ENCODE results near the gene FKBP1B. TPM values are rescaled to one million over a fixed set of nuclear protein-coding genes. Genes with fewer than 3 reads are reported as not detected.
"Not testable (repeated sequence)": the region's sequence is repeated elsewhere in the genome, so short reads cannot be mapped to it uniquely, and the experiment has no call there.

FKBP1B gene
- total and polyA plus RNA-seq, 7 experiments from 2014 or later = 2.7 TPM; not detected in 6

GRCh38 chr2:24011250-24012104, 38.1 kb upstream of the FKBP1B start:
- Mint-ChIP-seq H3K4me1 (peaks cover 0 to 10% (median 3%) of the 10 kb centered on the region in 7 donors), H3K9me3 (no peaks in the 10 kb centered on the region), H3K27ac (no peak overlapping the region), H3K4me3 (peak overlapping the region in 1 of 10 donors; percentile 33), H3K27me3 (peaks cover 32 to 48% (median 38%) of the 10 kb centered on the region in 5 donors), H3K36me3 (peaks cover 0 to 8% (median 0%) of the 10 kb centered on the region in 5 donors)
- DNase-seq (no peak), ATAC-seq (peak; percentile 49)
- Histone ChIP-seq H3K4me1 (ENCODE audit: control insufficient read depth in 2 of 2, insufficient read depth in 2 of 2, low read length in 2 of 2) (no peaks in the 10 kb centered on the region), H3K36me3 (ENCODE audit: control insufficient read depth in 2 of 3, insufficient read depth in 3 of 3, low read length in 3 of 3) (no peaks in the 10 kb centered on the region), H3K4me3 (ENCODE audit: low read length) (no peak overlapping the region), H3K9me3 (ENCODE audit: control insufficient read depth in 2 of 3, low read length in 3 of 3) (no peaks in the 10 kb centered on the region), H3K27ac (ENCODE audit: low read depth, low read length) (no peak overlapping the region), H3K27me3 (ENCODE audit: control insufficient read depth in 2 of 2, insufficient read depth in 2 of 2, low read length in 2 of 2) (peaks cover 0 to 9% of the 10 kb centered on the region in 2 donors)
- POLR2A ChIA-PET = no interaction called here
- intact Hi-C loops (cut with micrococcal nuclease) = no loop called here
- CTCF ChIA-PET = no interaction called here

- ChIA-PET POLR2A (interaction anchor here (1.2 kb wide), 1 partner anchor 13 kb away, joined by 3 read pairs; no protein-coding TSS in a partner anchor), CTCF (no interaction called here)
- H3K27me3 ChIP-seq (ENCODE audit: control insufficient read depth in 2 of 2, insufficient read depth in 2 of 2, low read length in 2 of 2) = peaks cover 0 to 9% of the 10 kb centered on the region in 2 donors
- Mint-ChIP-seq H3K36me3 (peaks cover 0 to 8% (median 0%) of the 10 kb centered on the region in 5 donors), H3K27ac (no peak overlapping the region), H3K4me3 (no peak overlapping the region), H3K4me1 (peaks cover 0 to 10% (median 3%) of the 10 kb centered on the region in 7 donors), H3K27me3 (peaks cover 32 to 47% (median 38%) of the 10 kb centered on the region in 5 donors), H3K9me3 (no peaks in the 10 kb centered on the region)
- ATAC-seq (no peak), DNase-seq (no peak)
- intact Hi-C loops (cut with micrococcal nuclease) = no loop called here
- H3K36me3 ChIP-seq (ENCODE audit: control insufficient read depth in 2 of 3, insufficient read depth in 3 of 3, low read length in 3 of 3) = no peaks in the 10 kb centered on the region
- H3K4me3 ChIP-seq (ENCODE audit: low read length) = no peak overlapping the region
- H3K4me1 ChIP-seq (ENCODE audit: control insufficient read depth in 2 of 2, insufficient read depth in 2 of 2, low read length in 2 of 2) = no peaks in the 10 kb centered on the region
- H3K27ac ChIP-seq (ENCODE audit: low read depth, low read length) = no peak overlapping the region
- no peaks in the 10 kb centered on the region for H3K9me3 ChIP-seq (ENCODE audit: control insufficient read depth in 2 of 3, low read length in 3 of 3)
Measured at GRCh38 chr2:24012521-24013188, 36.9 kb upstream of the FKBP1B start.

DNA sequence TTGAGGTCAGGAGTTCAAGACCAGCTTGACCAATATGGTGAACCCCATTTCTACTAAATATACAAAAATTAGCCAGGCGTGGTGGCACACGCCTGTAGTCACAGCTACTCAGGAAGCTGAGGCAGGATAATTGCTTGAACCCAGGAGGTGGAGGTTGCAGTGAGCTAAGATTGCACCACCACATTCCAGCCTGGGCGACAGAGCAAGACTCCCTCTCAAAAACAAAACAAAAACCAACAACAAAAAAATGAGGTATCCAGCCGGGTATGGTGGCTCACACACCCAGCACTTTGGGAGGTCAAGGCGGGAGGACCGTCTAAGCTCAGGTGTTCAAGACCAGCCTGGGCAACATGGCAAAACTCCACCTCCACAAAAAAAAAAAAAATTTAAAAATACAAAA, 34.6 kb upstream of the FKBP1B start:
- ATAC-seq; H3K27ac ChIP-seq (ENCODE audit: low read depth, low read length); H3K9me3 ChIP-seq (ENCODE audit: control insufficient read depth in 2 of 3, low read length in 3 of 3); DNase-seq; H3K36me3 ChIP-seq (ENCODE audit: control insufficient read depth in 2 of 3, insufficient read depth in 3 of 3, low read length in 3 of 3); H3K9me3 Mint-ChIP-seq; H3K27ac Mint-ChIP-seq; H3K4me3 ChIP-seq (ENCODE audit: low read length); intact Hi-C loops (cut with micrococcal nuclease); H3K27me3 ChIP-seq (ENCODE audit: control insufficient read depth in 2 of 2, insufficient read depth in 2 of 2, low read length in 2 of 2); H3K36me3 Mint-ChIP-seq; H3K4me3 Mint-ChIP-seq; H3K4me1 ChIP-seq (ENCODE audit: control insufficient read depth in 2 of 2, insufficient read depth in 2 of 2, low read length in 2 of 2); POLR2A ChIA-PET; H3K4me1 Mint-ChIP-seq: not testable (repeated sequence)
- CTCF ChIA-PET = interaction anchor here (0.7 kb wide), 1 partner anchor 336 kb away, joined by 3 read pairs; no protein-coding TSS in a partner anchor
- H3K27me3 Mint-ChIP-seq = peaks cover 21 to 31% (median 26%) of the 10 kb centered on the region in 5 donors

DNA sequence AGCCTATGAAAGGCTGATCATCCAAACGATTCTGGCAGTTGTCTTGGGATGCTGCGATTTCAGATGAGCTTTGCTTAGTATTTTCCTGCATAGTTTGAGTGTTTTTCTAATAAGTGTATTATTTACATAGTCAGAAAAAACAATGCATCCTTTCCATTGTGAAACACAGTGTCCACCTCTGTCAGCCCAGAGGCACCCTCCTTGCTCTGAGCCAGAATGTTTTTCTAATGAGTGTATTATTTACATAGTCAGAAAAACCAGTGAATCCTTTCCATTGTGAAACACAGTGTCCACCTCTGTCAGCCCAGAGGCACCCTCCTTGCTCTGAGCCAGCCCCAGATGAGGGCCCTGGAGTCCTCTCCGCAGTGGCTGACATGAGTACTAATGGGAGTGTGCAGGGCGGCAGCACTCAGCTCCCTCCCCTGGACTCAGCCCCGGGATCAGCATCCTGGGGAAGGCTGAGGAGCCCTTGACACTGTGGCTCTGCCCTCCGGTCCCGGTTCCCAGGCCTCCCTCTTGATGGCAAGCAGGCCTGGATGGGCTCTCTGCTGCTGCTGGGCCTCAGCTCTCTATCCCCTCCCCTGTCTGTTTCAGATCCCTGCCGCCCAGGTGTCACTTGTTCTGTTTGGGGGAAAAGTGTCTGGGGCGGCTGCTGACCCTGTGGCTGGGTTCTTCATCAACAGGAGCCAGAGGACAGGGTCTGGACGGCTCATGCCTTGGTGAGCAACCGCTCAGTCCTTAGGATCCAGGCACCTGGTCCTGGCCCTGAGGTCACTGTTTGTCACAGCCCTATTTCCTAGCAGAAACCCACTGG, 33.8 kb upstream of the FKBP1B start:
- Mint-ChIP-seq H3K4me3 (no peak overlapping the region), H3K9me3 (no peaks in the 10 kb centered on the region), H3K36me3 (peaks cover 0 to 8% (median 0%) of the 10 kb centered on the region in 5 donors), H3K27me3 (peaks cover 21 to 29% (median 26%) of the 10 kb centered on the region in 5 donors), H3K4me1 (peaks cover 0 to 6% (median 3%) of the 10 kb centered on the region in 7 donors), H3K27ac (no peak overlapping the region)
- Histone ChIP-seq H3K27me3 (ENCODE audit: control insufficient read depth in 2 of 2, insufficient read depth in 2 of 2, low read length in 2 of 2) (peaks cover 0 to 2% of the 10 kb centered on the region in 2 donors), H3K4me1 (ENCODE audit: control insufficient read depth in 2 of 2, insufficient read depth in 2 of 2, low read length in 2 of 2) (no peaks in the 10 kb centered on the region), H3K4me3 (ENCODE audit: low read length) (no peak overlapping the region), H3K9me3 (ENCODE audit: control insufficient read depth in 2 of 3, low read length in 3 of 3) (no peaks in the 10 kb centered on the region), H3K36me3 (ENCODE audit: control insufficient read depth in 2 of 3, insufficient read depth in 3 of 3, low read length in 3 of 3) (no peaks in the 10 kb centered on the region), H3K27ac (ENCODE audit: low read depth, low read length) (no peak overlapping the region)
- ChIA-PET CTCF (no interaction called here), POLR2A (no interaction called here)
- DNase-seq = no peak
- intact Hi-C loops (cut with micrococcal nuclease) = no loop called here
- no peak for ATAC-seq

DNA sequence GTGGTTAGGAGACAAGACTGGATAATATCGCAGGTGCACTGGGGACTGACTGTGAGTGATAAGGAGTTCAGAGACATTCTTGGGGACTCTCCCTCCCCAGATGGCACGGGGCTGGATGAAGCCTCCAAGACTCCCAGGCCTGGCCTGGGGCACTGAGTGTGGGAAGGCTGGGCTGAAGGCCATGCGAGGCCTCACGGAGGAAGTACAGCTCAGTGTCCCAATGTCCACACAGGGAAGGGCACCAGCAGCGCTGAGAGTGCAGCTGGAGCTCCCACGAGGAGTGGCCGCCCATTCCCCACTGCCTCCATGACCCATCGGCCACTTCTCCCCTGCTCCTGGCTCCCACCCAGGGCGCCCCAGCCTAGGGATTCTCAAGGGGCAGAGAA, 33.2 kb upstream of the FKBP1B start:
- no peaks in the 10 kb centered on the region for H3K36me3 ChIP-seq (ENCODE audit: control insufficient read depth in 2 of 3, insufficient read depth in 3 of 3, low read length in 3 of 3)
- no peak for ATAC-seq
- peaks cover 0 to 8% (median 0%) of the 10 kb centered on the region in 5 donors for H3K36me3 Mint-ChIP-seq
- no peak overlapping the region for H3K4me3 Mint-ChIP-seq
- no peak for DNase-seq
- ChIA-PET POLR2A (no interaction called here), CTCF (no interaction called here)
- intact Hi-C loops (cut with micrococcal nuclease) = no loop called here
- H3K4me3 ChIP-seq (ENCODE audit: low read length) = no peak overlapping the region
- H3K27me3 ChIP-seq (ENCODE audit: control insufficient read depth in 2 of 2, insufficient read depth in 2 of 2, low read length in 2 of 2) = no peaks in the 10 kb centered on the region
- no peaks in the 10 kb centered on the region for H3K9me3 ChIP-seq (ENCODE audit: control insufficient read depth in 2 of 3, low read length in 3 of 3)
- peaks cover 16 to 23% (median 23%) of the 10 kb centered on the region in 5 donors for H3K27me3 Mint-ChIP-seq
- no peak overlapping the region for H3K27ac ChIP-seq (ENCODE audit: low read depth, low read length)
- no peaks in the 10 kb centered on the region for H3K9me3 Mint-ChIP-seq
- H3K4me1 ChIP-seq (ENCODE audit: control insufficient read depth in 2 of 2, insufficient read depth in 2 of 2, low read length in 2 of 2) = no peaks in the 10 kb centered on the region
- peaks cover 0 to 4% (median under 1%) of the 10 kb centered on the region in 7 donors for H3K4me1 Mint-ChIP-seq
- no peak overlapping the region for H3K27ac Mint-ChIP-seq

- Histone ChIP-seq H3K27ac (ENCODE audit: low read depth, low read length) (no peak overlapping the region), H3K9me3 (ENCODE audit: control insufficient read depth in 2 of 3, low read length in 3 of 3) (no peaks in the 10 kb centered on the region), H3K27me3 (ENCODE audit: control insufficient read depth in 2 of 2, insufficient read depth in 2 of 2, low read length in 2 of 2) (no peaks in the 10 kb centered on the region), H3K4me3 (ENCODE audit: low read length) (no peak overlapping the region), H3K4me1 (ENCODE audit: control insufficient read depth in 2 of 2, insufficient read depth in 2 of 2, low read length in 2 of 2) (no peaks in the 10 kb centered on the region), H3K36me3 (ENCODE audit: control insufficient read depth in 2 of 3, insufficient read depth in 3 of 3, low read length in 3 of 3) (no peaks in the 10 kb centered on the region)
- CTCF ChIA-PET = no interaction called here
- no peak for DNase-seq
- Mint-ChIP-seq H3K4me1 (no peaks in the 10 kb centered on the region), H3K27ac (no peak overlapping the region), H3K4me3 (no peak overlapping the region), H3K9me3 (no peaks in the 10 kb centered on the region), H3K27me3 (peaks cover 9 to 17% (median 16%) of the 10 kb centered on the region in 5 donors), H3K36me3 (peaks cover 0 to 8% (median 3%) of the 10 kb centered on the region in 5 donors)
- no peak for ATAC-seq
- intact Hi-C loops (cut with micrococcal nuclease) = no loop called here
- POLR2A ChIA-PET = no interaction called here
Measured at GRCh38 chr2:24016853-24017703, 32.5 kb upstream of the FKBP1B start.

Measured in naive thymus-derived CD4-positive, alpha-beta T cell (primary cell).